Aorta (tissue), 5 donors: ENCODE data around the gene FAM186B. TPM values are rescaled to one million over a fixed set of nuclear protein-coding genes. Genes with fewer than 3 reads are reported as not detected.

ENCODE experiments used
- ATAC-seq: fragments of 200-7000 bp; cut with Tn5 transposase; one replicate; pipeline ENCODE4 v1.9.1; 2022; ENCODE audit warnings: moderate library complexity; ENCODE audit not compliant: low FRiP score
- DNase-seq, 2 donors: peaks; one replicate each; pipeline ENCODE4 v3.0.0-alpha.2; 2020
- H3K27ac ChIP-seq, 2 donors: one replicate each; pipeline ENCODE4 v1.5.1; 2013; ENCODE audit warnings: low read length in 2 of 2, mild to moderate bottlenecking in 2 of 2, moderate library complexity in 2 of 2, control low read depth in 1 of 2, inconsistent platforms in 1 of 2, low read depth in 1 of 2
- H3K27me3 ChIP-seq, 2 donors: one replicate each; pipeline ENCODE4 v1.6.1; 2013; ENCODE audit warnings: control low read depth in 1 of 2, low read length in 1 of 2, mild to moderate bottlenecking in 1 of 2, moderate library complexity in 1 of 2; ENCODE audit not compliant: insufficient read depth in 2 of 2, control insufficient read depth in 1 of 2
- H3K36me3 ChIP-seq, 2 donors: one replicate each; pipeline ENCODE4 v1.6.1; 2013; ENCODE audit warnings: control low read depth in 1 of 2, low read length in 1 of 2, mild to moderate bottlenecking in 1 of 2; ENCODE audit not compliant: insufficient read depth in 2 of 2, control insufficient read depth in 1 of 2
- H3K4me1 ChIP-seq, 2 donors: one replicate each; pipeline ENCODE4 v1.6.1; 2013; ENCODE audit warnings: low read length in 2 of 2, control low read depth in 1 of 2, mild to moderate bottlenecking in 1 of 2, moderate library complexity in 1 of 2; ENCODE audit not compliant: insufficient read depth in 2 of 2, control insufficient read depth in 1 of 2
- H3K4me3 ChIP-seq, 2 donors: one replicate each; pipeline ENCODE4 v1.5.1; 2013; ENCODE audit warnings: low read length in 2 of 2, control low read depth in 1 of 2, mild to moderate bottlenecking in 1 of 2
- H3K9me3 ChIP-seq: one replicate; pipeline ENCODE4 v1.6.1; 2013; ENCODE audit warnings: mild to moderate bottlenecking, low read length; ENCODE audit not compliant: control insufficient read depth
- WGBS, 2 donors: extraction: QIAGEN DNeasy Blood & Tissue Kit; methylation state at CpG; one replicate each; pipeline ENCODE4 v1.1.7; 2013; 5-methylcytosine and 5-hydroxymethylcytosine counted together
- intact Hi-C, 2 donors: fragments of 100-400 bp; cut with DNase I; formaldehyde crosslinking; loops; one replicate each; pipeline versions ENCODE4 v1.14.2 to v1.15.0; 2022
- polyA plus RNA-seq, 2 donors: library from polyadenylated mRNA; stranded (reverse); fragments of 200-250 nt; gene quantifications; one replicate each; pipeline ENCODE4 v1.2.3, GENCODE V29; 2013
- total RNA-seq, 2 donors: library from RNA; stranded (reverse); fragmentation: NEBNext Ultra II Directional; extraction: Animal tissue kit (Norgen Biotek cat#: 25700); gene quantifications; one replicate each; pipeline ENCODE4 v1.2.1, GENCODE V29; 2021
- donor health status: healthy with polysubstance abuse.
- donor health status: Bipolar disorder and iron deficiency.
- donor health status: DM: no; HTN: no; CAD: no.
- donor health status: DM: no; HTN: no; CAD: no.
- donor health status: DM: yes; HTN: yes; CAD: no.

The FAM186B gene
- total and polyA plus RNA-seq, 4 donors, result 0.23 to 0.30 (median 0.26) TPM; not detected in 1

DNA sequence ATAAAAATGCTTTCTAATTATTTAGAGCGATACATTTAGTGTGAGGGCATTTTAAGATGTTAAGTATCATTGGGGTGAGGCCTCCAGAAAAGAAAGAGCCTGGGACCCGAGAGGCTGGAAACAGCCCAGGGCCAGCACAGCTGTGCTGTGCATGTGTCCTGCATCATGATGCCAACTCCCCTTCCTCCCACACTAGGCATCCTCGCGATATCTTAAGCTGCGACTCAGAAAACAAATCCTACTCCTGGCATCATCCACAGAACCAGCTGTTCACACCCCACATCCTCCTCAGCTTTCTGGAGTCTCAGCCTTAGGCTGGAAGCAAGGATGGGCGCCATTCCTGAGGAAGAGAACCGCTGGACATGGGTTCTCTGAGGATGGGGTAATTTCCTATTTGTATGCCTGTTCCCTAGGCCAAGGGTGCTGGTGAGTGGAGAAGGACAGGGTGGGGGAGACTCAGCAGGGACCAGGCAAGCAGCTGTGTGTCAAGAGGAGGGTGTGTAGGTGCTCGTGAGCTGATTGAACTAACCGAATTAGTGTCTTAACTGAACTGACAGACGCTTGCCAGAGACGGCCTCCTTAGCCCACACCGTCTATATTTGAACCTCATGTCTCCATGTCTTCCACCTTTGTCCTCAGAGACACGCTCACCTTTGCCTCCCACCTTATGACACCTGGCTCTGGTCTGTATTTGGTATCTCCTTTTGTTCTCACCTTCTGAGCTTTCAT lies 21.9 kb downstream of the FAM186B start:
- 58 to 60% methylated on average over 13 of the region's 13 CpGs for WGBS, 2 donors
- H3K4me3 ChIP-seq, result no peak overlapping the region
- H3K27me3 ChIP-seq, result no peaks in the 10 kb centered on the region
- no peaks in the 10 kb centered on the region for H3K9me3 ChIP-seq
- no peak for ATAC-seq
- no peaks in the 10 kb centered on the region for H3K36me3 ChIP-seq
- no peaks in the 10 kb centered on the region for H3K4me1 ChIP-seq
- DNase-seq, result no peak
- H3K27ac ChIP-seq, result no peak overlapping the region
- intact Hi-C loops, result no loop called here

DNA sequence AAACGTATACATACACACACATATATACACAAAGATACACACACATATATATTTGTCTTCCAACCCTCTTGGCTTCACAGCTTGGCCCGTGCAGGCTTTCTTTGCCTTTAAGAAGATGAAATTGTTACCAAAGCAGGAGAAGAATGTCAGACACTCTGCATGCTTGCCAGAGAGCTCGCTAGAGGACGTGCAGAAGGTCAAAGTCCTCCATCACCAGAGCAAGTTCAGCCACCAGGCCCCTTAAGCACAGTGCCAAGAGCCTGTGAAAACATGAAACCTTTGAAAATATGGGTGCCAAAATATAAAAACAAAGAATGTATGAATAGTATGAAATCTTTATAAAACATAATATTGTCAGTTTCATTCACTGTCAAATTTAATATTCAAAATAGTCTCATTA lies 22.6 kb downstream of the FAM186B start:
- no peaks in the 10 kb centered on the region for H3K36me3 ChIP-seq
- DNase-seq (no peak), ATAC-seq (no peak)
- WGBS, 2 donors, result 11 to 13% methylated on average over 4 of the region's 4 CpGs
- no peaks in the 10 kb centered on the region for H3K9me3 ChIP-seq
- H3K27ac ChIP-seq, result no peak overlapping the region
- intact Hi-C loops, result no loop called here
- H3K27me3 ChIP-seq, result no peaks in the 10 kb centered on the region
- H3K4me1 ChIP-seq, result no peaks in the 10 kb centered on the region
- H3K4me3 ChIP-seq, result no peak overlapping the region

DNA sequence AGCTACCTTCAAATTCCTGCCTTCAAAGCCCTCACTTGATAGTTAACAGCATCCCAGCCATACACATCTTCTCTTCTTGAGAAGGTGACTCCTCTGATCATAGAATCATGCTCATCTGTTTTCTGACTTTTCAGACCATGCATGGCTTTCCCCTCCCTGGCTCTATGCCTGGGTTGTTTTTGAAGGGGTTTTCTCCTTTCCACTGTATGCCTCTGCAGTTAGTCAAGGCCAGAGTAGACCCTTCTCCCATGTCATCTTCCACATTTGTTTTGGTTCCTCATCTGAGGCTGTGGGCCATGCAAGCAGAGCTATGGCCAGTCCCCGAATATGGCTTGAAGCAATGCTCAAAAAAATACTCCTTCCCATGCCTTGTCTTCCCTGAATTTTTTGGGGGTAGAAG lies 23.2 kb downstream of the FAM186B start:
- intact Hi-C loops, result no loop called here
- ATAC-seq, result no peak
- H3K27me3 ChIP-seq, result no peaks in the 10 kb centered on the region
- no peak overlapping the region for H3K27ac ChIP-seq
- no peaks in the 10 kb centered on the region for H3K36me3 ChIP-seq
- no peak overlapping the region for H3K4me3 ChIP-seq
- no peaks in the 10 kb centered on the region for H3K9me3 ChIP-seq
- DNase-seq, result no peak
- WGBS, 2 donors, result 45 to 51% methylated on average over 1 of the region's 1 CpG
- no peaks in the 10 kb centered on the region for H3K4me1 ChIP-seq

DNA sequence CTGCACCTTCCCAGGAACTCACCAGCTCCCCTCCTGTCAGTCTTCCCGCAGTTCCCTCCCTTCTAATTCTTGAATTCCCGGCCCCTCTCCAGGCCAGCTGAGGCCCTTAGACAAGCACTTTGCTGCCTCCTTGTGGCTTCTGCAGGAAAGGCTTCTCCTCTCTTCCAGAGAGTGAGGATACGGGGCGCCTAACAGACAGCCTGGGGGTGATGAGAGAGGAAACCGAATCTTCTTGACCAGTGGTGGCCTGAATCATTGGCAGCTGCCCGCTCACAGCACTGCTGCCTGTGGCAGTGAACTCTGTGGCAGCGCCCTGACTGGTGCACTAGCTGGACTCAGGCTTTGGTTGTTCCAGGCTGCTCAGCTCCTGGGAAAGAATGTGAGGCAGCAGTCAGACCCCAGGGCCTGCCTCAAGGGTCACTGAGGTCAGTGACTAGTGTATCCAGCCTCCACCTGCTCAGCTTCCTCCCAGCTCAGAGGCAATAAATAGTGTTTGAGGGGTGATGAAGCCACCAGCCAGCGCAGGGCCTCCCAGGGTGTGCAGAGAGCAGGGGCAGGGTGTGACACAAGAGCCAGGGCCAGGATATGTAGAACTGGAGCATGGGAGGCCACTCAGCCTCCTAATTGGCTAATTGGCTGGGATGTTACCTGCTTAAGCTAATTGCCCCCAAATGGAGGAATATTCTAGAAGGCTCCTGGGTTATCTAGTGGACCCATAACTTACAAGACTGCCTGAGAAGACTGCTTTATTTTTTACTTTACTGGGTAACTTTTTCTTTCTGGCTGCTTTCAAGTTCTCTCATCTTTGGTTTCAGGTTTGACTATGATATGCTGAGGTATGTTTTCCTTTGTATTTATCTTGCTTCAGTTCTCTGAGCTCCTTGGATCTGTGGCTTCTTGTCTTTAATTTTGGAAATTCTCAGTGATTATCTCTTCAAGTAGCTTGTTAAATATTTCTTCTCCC lies 24.6 kb downstream of the FAM186B start:
- Histone ChIP-seq H3K9me3 (no peaks in the 10 kb centered on the region), H3K4me1 (no peaks in the 10 kb centered on the region), H3K27ac (no peak overlapping the region), H3K36me3 (no peaks in the 10 kb centered on the region), H3K4me3 (no peak overlapping the region), H3K27me3 (no peaks in the 10 kb centered on the region)
- DNase-seq (peak; percentile 75 to 84), ATAC-seq (peak; percentile 62)
- WGBS, 2 donors, result 27 to 31% methylated on average over 8 of the region's 8 CpGs
- intact Hi-C loops, result no loop called here

DNA sequence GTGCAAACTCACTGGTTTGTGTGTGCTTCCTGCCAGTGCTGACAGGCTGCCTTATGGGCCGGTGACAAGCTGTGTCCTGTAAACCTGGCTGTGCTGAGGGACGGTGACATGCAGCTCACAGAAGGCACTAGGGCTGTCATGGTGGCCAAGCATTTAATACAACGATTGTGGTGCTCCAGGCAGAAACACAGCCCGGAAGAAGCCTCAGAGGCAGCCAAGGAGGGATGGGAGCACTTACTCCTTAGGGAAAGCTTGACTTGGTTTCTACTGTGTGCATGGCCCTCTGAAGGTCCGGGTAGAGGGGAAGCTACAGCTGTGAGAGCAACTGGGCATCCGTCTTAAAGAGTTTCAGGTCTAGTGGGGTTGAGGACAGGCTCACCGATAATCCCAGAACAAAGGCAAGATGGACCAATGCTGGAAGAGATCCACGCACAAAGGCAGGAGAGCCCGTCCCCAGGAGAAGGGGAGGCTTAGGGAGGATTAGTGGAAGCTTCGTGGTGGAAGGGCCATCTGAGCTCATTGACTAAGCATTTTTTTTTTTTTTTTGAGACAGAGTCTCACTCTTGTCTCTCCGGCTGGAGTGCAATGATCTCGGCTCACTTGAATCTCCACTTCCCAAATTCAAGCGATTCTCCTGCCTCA lies 26.8 kb downstream of the FAM186B start:
- Histone ChIP-seq H3K9me3 (no peaks in the 10 kb centered on the region), H3K4me1 (no peaks in the 10 kb centered on the region), H3K27ac (no peak overlapping the region), H3K27me3 (no peaks in the 10 kb centered on the region), H3K36me3 (no peaks in the 10 kb centered on the region), H3K4me3 (no peak overlapping the region)
- ATAC-seq (no peak), DNase-seq (no peak)
- intact Hi-C loops, result no loop called here
- 84 to 91% methylated on average over 13 of the region's 13 CpGs for WGBS, 2 donors

DNA sequence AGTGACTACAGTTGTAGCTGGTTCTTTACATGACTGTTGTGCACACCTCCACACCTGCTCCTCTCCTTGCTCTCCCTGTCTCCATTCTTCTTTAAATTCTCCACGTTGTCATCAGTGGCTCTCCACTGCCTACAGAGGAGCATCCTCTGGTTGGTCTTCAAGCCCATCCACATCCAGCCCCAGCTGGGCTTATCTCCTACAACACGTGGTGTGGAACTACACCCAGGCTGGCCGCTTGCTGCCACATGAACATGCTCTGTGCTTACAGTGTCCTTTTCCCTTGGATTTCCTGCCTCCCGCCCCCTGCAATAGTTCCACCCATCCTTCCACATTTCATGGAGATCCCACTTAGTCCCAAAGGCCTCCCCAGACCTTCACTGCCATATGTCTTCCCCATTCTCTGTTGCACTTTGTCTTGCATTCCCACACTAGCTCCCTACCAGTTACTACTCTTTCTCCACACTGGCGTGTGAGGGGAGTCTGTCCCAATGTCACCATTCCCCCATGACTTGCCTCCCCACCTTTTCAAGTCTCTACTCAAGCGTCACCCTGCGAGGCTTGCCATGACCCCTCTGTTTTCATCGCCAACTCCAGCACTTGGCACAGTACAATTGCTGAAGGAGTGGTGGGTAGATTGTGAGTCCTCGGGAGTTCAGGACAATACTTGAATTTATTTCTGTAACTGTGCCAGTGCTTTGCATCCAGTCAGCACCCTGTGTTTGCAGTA lies 27.7 kb downstream of the FAM186B start:
- Histone ChIP-seq H3K36me3 (no peaks in the 10 kb centered on the region), H3K27ac (no peak overlapping the region), H3K9me3 (no peaks in the 10 kb centered on the region), H3K4me3 (no peak overlapping the region), H3K27me3 (no peaks in the 10 kb centered on the region), H3K4me1 (no peaks in the 10 kb centered on the region)
- DNase-seq (no peak), ATAC-seq (no peak)
- intact Hi-C loops, result no loop called here
- WGBS, 2 donors, result 70 to 74% methylated on average over 9 of the region's 9 CpGs

DNA sequence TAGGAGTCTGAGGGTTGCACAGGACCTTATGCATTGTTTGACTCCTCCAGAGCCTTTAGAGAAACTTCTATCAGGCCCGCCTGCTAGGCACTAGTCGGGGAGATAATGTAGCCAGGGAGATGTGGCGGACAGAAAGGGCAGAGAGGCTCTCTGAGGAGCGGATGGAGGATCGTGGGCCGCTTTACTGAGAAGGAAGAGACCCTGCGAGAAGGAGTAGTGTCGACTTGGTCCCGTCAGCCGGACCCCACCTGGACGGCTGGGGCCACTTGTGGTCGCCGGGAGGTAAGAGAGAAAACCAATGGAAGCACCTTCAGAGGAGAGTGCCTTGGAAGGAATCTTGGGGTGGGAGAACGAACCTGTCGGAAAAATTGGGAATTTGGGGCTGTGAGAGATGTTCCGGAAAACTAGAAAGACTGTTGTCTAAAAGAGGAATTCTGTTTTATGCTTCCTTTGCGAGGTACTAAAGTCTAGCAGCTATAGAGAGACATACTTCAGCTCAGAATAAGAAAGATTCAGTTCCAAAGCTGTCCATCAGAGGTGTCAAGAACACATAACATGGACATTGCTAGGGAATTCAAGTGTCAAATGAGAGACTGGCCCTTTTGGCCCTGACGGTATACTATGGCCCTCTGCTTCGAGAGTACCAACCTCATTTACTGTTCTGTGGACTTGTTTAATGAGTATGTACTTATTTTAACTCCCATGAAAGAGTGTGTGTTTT lies 36.8 kb downstream of the FAM186B start:
- Histone ChIP-seq H3K27me3 (no peaks in the 10 kb centered on the region), H3K4me1 (peaks cover 0 to 4% of the 10 kb centered on the region in 2 donors), H3K9me3 (no peaks in the 10 kb centered on the region), H3K36me3 (peaks cover 0 to 1% of the 10 kb centered on the region in 2 donors), H3K4me3 (peak overlapping the region; percentile 72 to 73), H3K27ac (no peak overlapping the region)
- no peak for DNase-seq
- peak; percentile 50 for ATAC-seq
- intact Hi-C loops, result no loop called here
- 1% methylated on average over 19 of the region's 19 CpGs for WGBS, 2 donors
